Breast epithelium (tissue), 4 donors: ENCODE measurements around the gene RAB11FIP5. TPM values are rescaled to one million over a fixed set of nuclear protein-coding genes. Genes with fewer than 3 reads are reported as not detected.

Experiments used
- DNase-seq, 2 donors: peaks; one replicate each; pipeline ENCODE4 v3.0.0-alpha.2; 2019; ENCODE audit warnings: low spot score in 2 of 2
- H3K27ac ChIP-seq, 2 donors: fragments of 200-600 bp; sonication (generic) in 1 of 2; one replicate each; pipeline ENCODE4 v1.5.1; 2016 to 2019; ENCODE audit warnings: mild to moderate bottlenecking in 1 of 2
- H3K27me3 ChIP-seq, 2 donors: fragments of 200-600 bp; sonication (generic) in 1 of 2; one replicate each; pipeline versions ENCODE4 v1.5.1 to v1.6.0; 2017 to 2019; ENCODE audit warnings: control low read depth in 1 of 2, mild to moderate bottlenecking in 1 of 2
- H3K36me3 ChIP-seq: fragments of 200-600 bp; one replicate; pipeline ENCODE4 v1.5.1; 2019
- H3K4me1 ChIP-seq, 2 donors: fragments of 200-600 bp; sonication (generic); one replicate each; pipeline ENCODE4 v1.5.1; 2016 to 2019; ENCODE audit warnings: control low read depth in 1 of 2
- H3K4me3 ChIP-seq, 3 donors: fragments of 200-600 bp; sonication (generic); 1 replicate in 2 of 3; 2 replicates in 1 of 3; pipeline ENCODE4 v1.5.1; 2016 to 2019; ENCODE audit warnings: mild to moderate bottlenecking in 3 of 3, moderate library complexity in 2 of 3
- H3K9me3 ChIP-seq, 2 donors: fragments of 200-600 bp; sonication (generic) in 1 of 2; one replicate each; pipeline ENCODE4 v1.5.1; 2016 to 2019; ENCODE audit warnings: control low read depth in 1 of 2
- POLR2A ChIP-seq: fragments of 450-650 bp; IDR thresholded peaks from one replicate; pipeline ENCODE4 v1.6.1; 2016; ENCODE audit warnings: antibody characterized with exemption, mild to moderate bottlenecking, moderate library complexity
- POLR2AphosphoS5 ChIP-seq, 3 donors: sonication (generic); formaldehyde crosslinking; IDR thresholded peaks; one replicate each; pipeline ENCODE4 v1.6.1; 2017; ENCODE audit warnings: antibody characterized with exemption in 3 of 3
- intact Hi-C: fragments of 100-400 bp; cut with DNase I; formaldehyde crosslinking; loops from one replicate; pipeline ENCODE4 v1.15.1; 2023; ENCODE audit warnings: low total_unique reads
- total RNA-seq, 3 donors: library from RNA; depleted of rRNA; stranded (reverse); fragments of >200 nt; gene quantifications; one replicate each; pipeline ENCODE4 v1.1.0, GENCODE V29; 2016
- TF ChIP-seq, protein P1 (sequence below), 3 donors: fragments of 450-650 bp; IDR thresholded peaks; one replicate each; pipeline ENCODE4 v1.5.1; 2016 to 2017; ENCODE audit warnings: antibody characterized with exemption in 3 of 3, mild to moderate bottlenecking in 3 of 3, moderate library complexity in 3 of 3

RAB11FIP5 gene
- total RNA-seq, 3 donors from 2014 or later = 20.6 to 27.4 (median 26.5) TPM

DNA sequence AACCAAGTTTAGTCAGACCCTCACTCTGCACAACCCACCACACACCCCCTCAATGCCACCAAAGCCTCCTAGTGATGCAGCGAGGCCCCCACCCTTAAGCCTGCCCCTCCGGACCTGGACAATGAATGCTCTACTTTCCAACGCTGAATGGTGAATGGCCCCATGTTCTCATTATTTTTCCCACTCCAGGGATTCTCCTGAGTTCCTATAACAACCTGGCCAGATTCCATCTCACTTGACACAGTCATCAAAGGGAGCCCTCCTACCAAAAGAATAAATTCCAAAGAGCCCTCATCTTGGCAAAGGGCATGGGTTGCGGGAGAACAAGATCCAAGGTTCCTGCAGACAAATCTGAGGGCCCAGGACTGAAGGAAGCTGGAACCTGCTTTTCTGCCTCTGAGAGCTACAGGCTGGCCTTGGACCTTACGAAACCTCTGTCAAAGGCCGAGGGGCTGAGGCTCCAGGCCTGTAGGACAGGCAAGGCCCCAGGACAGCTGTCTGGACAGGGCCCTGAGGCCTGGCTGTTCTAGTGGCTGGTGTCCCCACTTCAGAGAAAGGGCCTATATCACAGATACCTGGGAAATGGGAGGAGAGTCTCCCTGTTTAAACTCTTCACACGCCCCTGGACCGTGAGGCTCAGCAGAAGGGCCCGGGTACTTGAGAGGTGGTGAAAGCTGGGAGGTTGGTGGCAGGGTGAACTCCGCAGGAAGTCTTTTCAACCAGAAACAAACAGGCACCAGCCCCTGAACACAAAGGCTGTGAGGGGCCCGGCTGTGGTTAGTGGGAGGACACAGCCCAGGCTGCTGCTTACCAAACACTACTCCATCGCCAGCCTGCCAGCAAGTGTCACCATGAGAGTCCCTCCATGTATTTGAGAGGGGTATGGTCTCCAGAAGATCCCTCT is 68.6 kb downstream of the RAB11FIP5 start:
- Histone ChIP-seq H3K4me3 (no peak overlapping the region), H3K36me3 (no peaks in the 10 kb centered on the region), H3K27ac (no peak overlapping the region), H3K9me3 (no peaks in the 10 kb centered on the region), H3K27me3 (no peaks in the 10 kb centered on the region), H3K4me1 (no peaks in the 10 kb centered on the region)
- DNase-seq = no peak
- TF ChIP-seq POLR2AphosphoS5 (IDR thresholded peaks at IDR 0.05) (no peak), POLR2A (no peak)
- TF ChIP-seq, protein P1, sequence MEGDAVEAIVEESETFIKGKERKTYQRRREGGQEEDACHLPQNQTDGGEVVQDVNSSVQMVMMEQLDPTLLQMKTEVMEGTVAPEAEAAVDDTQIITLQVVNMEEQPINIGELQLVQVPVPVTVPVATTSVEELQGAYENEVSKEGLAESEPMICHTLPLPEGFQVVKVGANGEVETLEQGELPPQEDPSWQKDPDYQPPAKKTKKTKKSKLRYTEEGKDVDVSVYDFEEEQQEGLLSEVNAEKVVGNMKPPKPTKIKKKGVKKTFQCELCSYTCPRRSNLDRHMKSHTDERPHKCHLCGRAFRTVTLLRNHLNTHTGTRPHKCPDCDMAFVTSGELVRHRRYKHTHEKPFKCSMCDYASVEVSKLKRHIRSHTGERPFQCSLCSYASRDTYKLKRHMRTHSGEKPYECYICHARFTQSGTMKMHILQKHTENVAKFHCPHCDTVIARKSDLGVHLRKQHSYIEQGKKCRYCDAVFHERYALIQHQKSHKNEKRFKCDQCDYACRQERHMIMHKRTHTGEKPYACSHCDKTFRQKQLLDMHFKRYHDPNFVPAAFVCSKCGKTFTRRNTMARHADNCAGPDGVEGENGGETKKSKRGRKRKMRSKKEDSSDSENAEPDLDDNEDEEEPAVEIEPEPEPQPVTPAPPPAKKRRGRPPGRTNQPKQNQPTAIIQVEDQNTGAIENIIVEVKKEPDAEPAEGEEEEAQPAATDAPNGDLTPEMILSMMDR (IDR thresholded peaks at IDR 0.05) = no peak
- intact Hi-C loops = no loop called here

DNA sequence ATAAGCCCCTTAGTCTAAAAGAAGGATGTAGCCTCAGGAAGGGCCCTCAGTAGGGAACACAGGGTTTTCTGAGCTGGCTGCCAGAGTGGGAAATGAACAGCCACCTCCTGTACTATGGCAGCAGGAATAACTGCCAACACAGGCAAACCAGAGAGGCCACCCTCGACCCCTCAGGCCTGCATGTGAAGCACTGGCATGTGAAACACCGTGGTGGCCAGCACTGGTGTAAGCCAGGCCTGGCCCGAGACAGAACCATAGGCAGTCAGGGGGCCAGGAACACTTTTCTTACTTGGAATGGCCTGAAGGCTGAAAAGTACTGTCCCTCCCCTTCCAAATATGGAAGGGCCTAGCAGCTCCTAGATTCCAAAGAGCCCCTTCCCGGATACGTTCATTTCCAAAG is 69.5 kb downstream of the RAB11FIP5 start:
- no peaks in the 10 kb centered on the region for H3K9me3 ChIP-seq
- H3K27ac ChIP-seq = no peak overlapping the region
- no peaks in the 10 kb centered on the region for H3K27me3 ChIP-seq
- DNase-seq = no peak
- TF ChIP-seq POLR2A (no peak), POLR2AphosphoS5 (IDR thresholded peaks at IDR 0.05) (no peak)
- TF ChIP-seq, protein P1 (IDR thresholded peaks at IDR 0.05) = no peak
- no peaks in the 10 kb centered on the region for H3K4me1 ChIP-seq
- no peaks in the 10 kb centered on the region for H3K36me3 ChIP-seq
- no peak overlapping the region for H3K4me3 ChIP-seq
- intact Hi-C loops = no loop called here

DNA sequence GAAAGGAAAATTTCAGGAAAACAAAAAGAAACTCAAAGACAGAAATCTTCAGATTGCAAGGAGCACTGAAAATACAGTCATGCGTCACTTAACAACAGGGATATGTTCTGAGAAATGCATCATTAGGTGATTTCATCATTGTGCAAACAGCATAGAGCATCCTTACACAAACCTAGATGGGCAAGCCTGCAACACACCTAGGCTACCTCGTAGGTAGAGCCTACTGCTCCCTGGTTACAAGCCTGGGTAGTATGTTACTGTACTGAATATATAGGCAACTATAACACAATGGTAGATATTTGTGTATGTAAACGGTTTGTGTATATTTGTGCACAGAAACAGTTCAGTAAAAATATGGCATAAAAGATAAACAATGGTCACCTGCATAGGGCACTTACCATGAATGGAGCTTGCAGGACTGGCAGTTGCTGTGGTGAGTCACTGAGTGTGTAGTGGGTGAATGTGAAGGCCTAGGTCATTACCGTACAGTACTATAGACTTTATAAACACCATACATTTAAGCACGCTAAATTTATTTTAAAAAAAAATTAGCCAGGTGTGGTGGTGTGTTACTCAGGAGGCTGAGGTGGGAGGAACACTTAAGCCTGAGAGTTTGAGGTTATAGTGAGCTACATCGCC is 74.7 kb downstream of the RAB11FIP5 start:
- Histone ChIP-seq H3K4me1 (no peaks in the 10 kb centered on the region), H3K27ac (no peak overlapping the region), H3K4me3 (no peak overlapping the region), H3K9me3 (no peaks in the 10 kb centered on the region), H3K27me3 (no peaks in the 10 kb centered on the region), H3K36me3 (no peaks in the 10 kb centered on the region)
- intact Hi-C loops = no loop called here
- TF ChIP-seq POLR2AphosphoS5 (IDR thresholded peaks at IDR 0.05) = no peak
- no peak for TF ChIP-seq POLR2A
- TF ChIP-seq, protein P1 (IDR thresholded peaks at IDR 0.05) = no peak
- no peak for DNase-seq

DNA sequence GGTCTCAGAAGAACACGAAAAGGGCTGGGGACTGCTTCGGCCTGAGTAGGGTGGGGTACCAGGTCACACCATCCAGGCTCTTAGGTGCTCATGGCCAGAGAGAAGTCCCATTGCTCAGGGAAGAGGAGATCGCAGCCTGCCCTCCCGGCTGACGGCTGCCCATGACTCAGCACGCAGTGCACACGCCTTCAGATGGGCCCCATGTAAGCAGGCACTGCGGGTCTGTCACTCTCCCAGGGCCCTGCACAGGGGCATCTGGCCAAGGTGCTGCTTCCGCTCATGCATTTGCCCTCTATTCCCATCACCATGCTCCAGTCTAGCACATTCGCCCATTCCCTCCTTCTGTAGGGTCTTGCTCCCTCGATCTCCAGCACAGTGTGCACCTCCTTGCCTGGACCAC is 76.0 kb downstream of the RAB11FIP5 start:
- intact Hi-C loops = no loop called here
- no peak for TF ChIP-seq POLR2AphosphoS5 (IDR thresholded peaks at IDR 0.05)
- TF ChIP-seq, protein P1 (IDR thresholded peaks at IDR 0.05) = no peak
- Histone ChIP-seq H3K36me3 (no peaks in the 10 kb centered on the region), H3K4me1 (no peaks in the 10 kb centered on the region), H3K9me3 (no peaks in the 10 kb centered on the region), H3K27me3 (no peaks in the 10 kb centered on the region), H3K27ac (no peak overlapping the region), H3K4me3 (no peak overlapping the region)
- no peak for DNase-seq
